K562 (cell line): ENCODE results near the gene CDC5L. TPM values are rescaled to one million over a fixed set of nuclear protein-coding genes. Genes with fewer than 3 reads are reported as not detected.

Experiments used
- ATAC-seq: fragments of 200-7000 bp; cut with Tn5 transposase; 3 replicates; pipeline ENCODE4 v1.9.1; 2020; ENCODE audit warnings: moderate library complexity
- BruUV-seq: library from RNA; stranded (reverse); fragments of 400-500 nt; replicated peaks from 2 replicates; lab custom pipeline; 2021; lab: Mats Ljungman, UMichigan
- CTCF ChIA-PET: fragments of 300-600 bp; formaldehyde crosslinking; extraction: SDS; loops from one replicate; lab custom pipeline; 2021; ENCODE audit warnings: low intra/inter-chr PET ratio; lab: Yijun Ruan, JAX
- POLR2A ChIA-PET: fragments of 300-600, 350-650 bp; sonication (Branson Sonifier 250); formaldehyde crosslinking; extraction: SDS; loops from one replicate; lab custom pipeline; 2021; ENCODE audit warnings: antibody characterized with exemption, inconsistent platforms; lab: Yijun Ruan, JAX
- DNase-seq, 4 experiments: peaks; one replicate each; pipeline versions ENCODE4 v3.0.0 to v3.0.0-alpha.2; 2011 to 2018; ENCODE audit warnings: low spot score in 3 of 4, mixed read lengths in 3 of 4; ENCODE audit errors: extremely low read depth in 1 of 4
- FAIRE-seq: peaks from 2 replicates; lab custom pipeline; 2011; peaks lifted over from hg19 to GRCh38; lab: Jason Lieb, UNC
- H2AFZ ChIP-seq: 2 replicates; pipeline ENCODE4 v1.6.0; 2011; ENCODE audit warnings: low read depth, low read length, control low read depth, inconsistent platforms
- H3K27ac ChIP-seq: fragments of 200-600 bp; 3 replicates; pipeline ENCODE4 v1.8.0; 2011; ENCODE audit warnings: low read depth, mild to moderate bottlenecking, control low read depth, inconsistent platforms, low read length, moderate library complexity, mixed read lengths; ENCODE audit errors: extremely low read depth
- H3K27me3 ChIP-seq, 2 experiments: fragments of 300-600 bp in 1 of 2; 2 replicates in 1 of 2; 3 replicates in 1 of 2; pipeline versions ENCODE4 v1.6.0 to v1.8.0; 2011; ENCODE audit warnings: inconsistent platforms in 2 of 2, low read length in 2 of 2, mild to moderate bottlenecking in 1 of 2, mixed read lengths in 1 of 2, moderate library complexity in 1 of 2; ENCODE audit not compliant: control insufficient read depth in 2 of 2, insufficient read depth in 2 of 2
- H3K36me3 ChIP-seq: fragments of 300-600 bp; 3 replicates; pipeline ENCODE4 v1.8.0; 2011; ENCODE audit warnings: mild to moderate bottlenecking, low read length, inconsistent platforms; ENCODE audit not compliant: control insufficient read depth, insufficient read depth
- H3K4me1 ChIP-seq, 2 experiments: fragments of 200-600 bp in 1 of 2; replicated peaks in 1 of 2; 2 replicates in 1 of 2; 3 replicates in 1 of 2; pipeline versions ENCODE4 v1.5.1 to v1.8.0; 2011; ENCODE audit warnings: inconsistent platforms in 2 of 2, low read length in 2 of 2, mild to moderate bottlenecking in 1 of 2, mixed read lengths in 1 of 2, moderate library complexity in 1 of 2; ENCODE audit not compliant: control insufficient read depth in 2 of 2, insufficient read depth in 2 of 2
- H3K4me2 ChIP-seq: 2 replicates; pipeline ENCODE4 v1.6.1; 2011; ENCODE audit warnings: low read length, control low read depth, inconsistent platforms, mixed read lengths; ENCODE audit not compliant: insufficient read depth
- H3K4me3 ChIP-seq: fragments of 200-600 bp; sonication (generic), shearing (Covaris generic); 2 replicates; pipeline ENCODE4 v1.5.1; 2016; ENCODE audit warnings: control low read depth, inconsistent platforms
- H3K79me2 ChIP-seq: fragments of 200-600 bp; 3 replicates; pipeline ENCODE4 v1.8.0; 2011; ENCODE audit warnings: low read length, inconsistent platforms; ENCODE audit not compliant: control insufficient read depth, insufficient read depth
- H3K9ac ChIP-seq, 2 experiments: 2 replicates each; pipeline versions ENCODE4 v1.6.0 to v1.6.1; 2011; ENCODE audit warnings: low read depth in 2 of 2, low read length in 2 of 2, control low read depth in 1 of 2, inconsistent platforms in 1 of 2, mild to moderate bottlenecking in 1 of 2, mixed read lengths in 1 of 2; ENCODE audit not compliant: insufficient read depth in 1 of 2
- H3K9me1 ChIP-seq: one replicate; pipeline ENCODE4 v1.6.0; 2011; ENCODE audit warnings: inconsistent platforms, mild to moderate bottlenecking, low read length, moderate library complexity; ENCODE audit not compliant: control insufficient read depth, insufficient read depth
- H3K9me3 ChIP-seq: replicated peaks from 2 replicates; pipeline ENCODE4 v1.5.1; 2011; ENCODE audit warnings: low read depth, low read length, inconsistent platforms; ENCODE audit not compliant: control insufficient read depth, insufficient read depth
- H4K20me1 ChIP-seq: replicated peaks from 2 replicates; pipeline ENCODE4 v1.6.1; 2011; ENCODE audit warnings: low read length, inconsistent platforms, mixed read lengths; ENCODE audit not compliant: control insufficient read depth, insufficient read depth
- ARID2 ChIP-seq: fragments of 450-650 bp; IDR thresholded peaks from 2 replicates; pipeline ENCODE4 v1.6.1; 2017; ENCODE audit warnings: antibody characterized with exemption, mild to moderate bottlenecking
- HDAC3 ChIP-seq: fragments of 450-650 bp; IDR thresholded peaks from 2 replicates; pipeline ENCODE4 v1.6.1; 2018; ENCODE audit warnings: borderline replicate concordance, mild to moderate bottlenecking, moderate library complexity; ENCODE audit not compliant: partially characterized antibody
- ZNF592 ChIP-seq: fragments of 450-650 bp; IDR thresholded peaks from 2 replicates; pipeline ENCODE4 v1.6.1; 2017; ENCODE audit warnings: antibody characterized with exemption, mild to moderate bottlenecking
- WGBS: fragments of 100-300 bp; shearing (Covaris generic); methylation state at CpG from one replicate; pipeline ENCODE4 v1.1.6; 2016; ENCODE audit warnings: low coverage, mixed read lengths; ENCODE audit not compliant: insufficient coverage; ENCODE audit errors: missing lambda C conversion rate; 5-methylcytosine and 5-hydroxymethylcytosine counted together
- in situ Hi-C: fragments of 300-500 bp; cut with MboI; formaldehyde crosslinking; loops from 4 replicates; pipeline ENCODE4 v1.15.0; 2018; ENCODE audit warnings: inconsistent platforms, mixed read lengths
- intact Hi-C: fragments of 100-400 bp; cut with micrococcal nuclease; formaldehyde crosslinking; loops from 2 replicates; pipeline ENCODE4 v1.14.2; 2022
- polyA plus RNA-seq, 8 experiments: library from polyadenylated mRNA; depleted of rRNA in 4 of 8; stranded (reverse) in 5 of 8; unstranded in 3 of 8; fragments of >200 nt; fragmentation: Nextera tagmentation in 2 of 8; fragmentation: Illumina TruSeq in 1 of 8; extraction: Ambion mirVana in 2 of 8; extraction: Trizol in 1 of 8; gene quantifications; 2 replicates each; pipeline versions ENCODE4 v1.2.1 to v1.2.3, GENCODE V29; 2011 to 2014; ENCODE audit warnings: inconsistent platforms in 1 of 8, missing spikeins in 1 of 8
- total RNA-seq, 7 experiments: library from RNA; depleted of rRNA in 6 of 7; stranded (reverse); fragments of >200 nt in 6 of 7; fragmentation: Illumina TruSeq in 2 of 7; extraction: Trizol in 2 of 7; gene quantifications; 2 replicates each; pipeline versions ENCODE4 v1.2.1 to v1.2.3, GENCODE V29; 2011 to 2021; ENCODE audit warnings: low replicate concordance in 1 of 7
- TF ChIP-seq, protein P1 (sequence below), 3 experiments: IDR thresholded peaks in 2 of 3; conservative IDR thresholded peaks in 1 of 3; 2 replicates each; pipeline ENCODE4 v1.5.1; 2011 to 2012; ENCODE audit warnings: low read length in 3 of 3, mild to moderate bottlenecking in 3 of 3, control low read depth in 2 of 3, improper control_type of control experiment in 1 of 3, inconsistent platforms in 1 of 3, low read depth in 1 of 3, mixed read lengths in 1 of 3, moderate library complexity in 1 of 3; ENCODE audit not compliant: insufficient read depth in 2 of 3
- TF ChIP-seq, protein P2 (sequence below), 2 experiments: fragments of 450-650 bp; formaldehyde crosslinking in 1 of 2; IDR thresholded peaks; 2 replicates each; pipeline versions ENCODE4 v1.4.0 to v1.6.1; 2014 to 2020; ENCODE audit warnings: mild to moderate bottlenecking in 2 of 2, borderline replicate concordance in 1 of 2, low read depth in 1 of 2

The CDC5L gene
- total and polyA plus RNA-seq, 9 of the 15 experiments (the other 6 are each of a cell fraction or from before 2014, with no cell fraction given): 22.3 to 44.2 (median 30.8) TPM

DNA sequence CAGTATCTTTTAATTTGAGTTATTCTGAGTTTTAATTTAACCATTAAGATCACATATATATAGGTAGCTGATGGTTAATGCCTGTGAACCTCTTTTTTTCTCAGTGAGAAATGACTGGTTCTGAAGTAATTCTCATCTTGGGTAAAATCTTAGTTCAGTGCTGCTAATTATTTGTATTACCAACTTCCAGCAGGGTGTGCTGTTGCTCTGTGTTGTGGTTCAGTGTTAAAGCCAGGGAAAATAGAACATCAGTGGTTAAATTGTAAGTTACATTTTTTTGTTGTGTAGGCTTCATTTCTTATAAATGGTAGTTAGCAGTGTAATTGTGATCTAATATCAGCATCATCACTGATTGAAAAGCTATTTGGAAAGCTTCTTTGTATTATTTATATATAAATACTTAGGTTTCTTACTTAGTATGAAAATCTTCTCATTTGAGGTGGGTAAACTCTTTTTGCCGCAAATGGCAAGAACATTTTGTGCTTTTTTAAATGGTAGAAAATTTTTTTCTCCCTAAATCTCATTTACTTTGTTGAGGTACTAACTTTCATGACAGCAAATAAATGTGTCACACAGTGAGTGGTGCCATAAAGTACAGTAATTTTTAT, 43.7 kb downstream of the CDC5L start:
- Histone ChIP-seq H3K27me3 (no peaks in the 10 kb centered on the region), H3K9me3 (no peaks in the 10 kb centered on the region), H3K36me3 (peaks cover 74% of the 10 kb centered on the region), H3K9ac (no peak overlapping the region), H4K20me1 (no peaks in the 10 kb centered on the region), H3K4me3 (no peak overlapping the region), H3K4me2 (no peak overlapping the region), H3K27ac (no peak overlapping the region), H3K79me2 (no peaks in the 10 kb centered on the region), H3K4me1 (no peaks in the 10 kb centered on the region), H2AFZ (no peak overlapping the region), H3K9me1 (no peaks in the 10 kb centered on the region)
- peak; percentile 76 for FAIRE-seq
- BruUV-seq: no TSS peak
- WGBS: 93% methylated on average over 1 of the region's 1 CpG
- in situ Hi-C loops (no loop called here), intact Hi-C loops (loop anchor here (1.0 kb wide), 1 partner anchor 25 kb away; no protein-coding TSS in a partner anchor)
- POLR2A ChIA-PET: interaction anchor here (0.7 kb wide), 1 partner anchor 27 kb away, joined by 3 read pairs; no protein-coding TSS in a partner anchor
- DNase-seq: peak; percentile 55 to 78 (median 59)
- CTCF ChIA-PET: interaction anchor here (0.6 to 2.9 kb wide), 8 partner anchors 23 to 1492 kb away, joined by 3 to 32 read pairs (median 4); no protein-coding TSS in a partner anchor
- ATAC-seq: peak; percentile 94
- no peak for TF ChIP-seq ARID2
- TF ChIP-seq, protein P1, sequence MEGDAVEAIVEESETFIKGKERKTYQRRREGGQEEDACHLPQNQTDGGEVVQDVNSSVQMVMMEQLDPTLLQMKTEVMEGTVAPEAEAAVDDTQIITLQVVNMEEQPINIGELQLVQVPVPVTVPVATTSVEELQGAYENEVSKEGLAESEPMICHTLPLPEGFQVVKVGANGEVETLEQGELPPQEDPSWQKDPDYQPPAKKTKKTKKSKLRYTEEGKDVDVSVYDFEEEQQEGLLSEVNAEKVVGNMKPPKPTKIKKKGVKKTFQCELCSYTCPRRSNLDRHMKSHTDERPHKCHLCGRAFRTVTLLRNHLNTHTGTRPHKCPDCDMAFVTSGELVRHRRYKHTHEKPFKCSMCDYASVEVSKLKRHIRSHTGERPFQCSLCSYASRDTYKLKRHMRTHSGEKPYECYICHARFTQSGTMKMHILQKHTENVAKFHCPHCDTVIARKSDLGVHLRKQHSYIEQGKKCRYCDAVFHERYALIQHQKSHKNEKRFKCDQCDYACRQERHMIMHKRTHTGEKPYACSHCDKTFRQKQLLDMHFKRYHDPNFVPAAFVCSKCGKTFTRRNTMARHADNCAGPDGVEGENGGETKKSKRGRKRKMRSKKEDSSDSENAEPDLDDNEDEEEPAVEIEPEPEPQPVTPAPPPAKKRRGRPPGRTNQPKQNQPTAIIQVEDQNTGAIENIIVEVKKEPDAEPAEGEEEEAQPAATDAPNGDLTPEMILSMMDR (IDR thresholded peaks at IDR 0.05 in 2 of 3, conservative IDR thresholded peaks at IDR 0.05 in 1 of 3; ENCODE audit: insufficient read depth in 2 of 3, low read depth in 1 of 3, low read length in 3 of 3): peak; percentile 69 to 95 (median 80)
- 0 out of 2 replicates have a peak, but pooled peaks have one; percentile 24 for TF ChIP-seq ZNF592
- TF ChIP-seq, protein P2, sequence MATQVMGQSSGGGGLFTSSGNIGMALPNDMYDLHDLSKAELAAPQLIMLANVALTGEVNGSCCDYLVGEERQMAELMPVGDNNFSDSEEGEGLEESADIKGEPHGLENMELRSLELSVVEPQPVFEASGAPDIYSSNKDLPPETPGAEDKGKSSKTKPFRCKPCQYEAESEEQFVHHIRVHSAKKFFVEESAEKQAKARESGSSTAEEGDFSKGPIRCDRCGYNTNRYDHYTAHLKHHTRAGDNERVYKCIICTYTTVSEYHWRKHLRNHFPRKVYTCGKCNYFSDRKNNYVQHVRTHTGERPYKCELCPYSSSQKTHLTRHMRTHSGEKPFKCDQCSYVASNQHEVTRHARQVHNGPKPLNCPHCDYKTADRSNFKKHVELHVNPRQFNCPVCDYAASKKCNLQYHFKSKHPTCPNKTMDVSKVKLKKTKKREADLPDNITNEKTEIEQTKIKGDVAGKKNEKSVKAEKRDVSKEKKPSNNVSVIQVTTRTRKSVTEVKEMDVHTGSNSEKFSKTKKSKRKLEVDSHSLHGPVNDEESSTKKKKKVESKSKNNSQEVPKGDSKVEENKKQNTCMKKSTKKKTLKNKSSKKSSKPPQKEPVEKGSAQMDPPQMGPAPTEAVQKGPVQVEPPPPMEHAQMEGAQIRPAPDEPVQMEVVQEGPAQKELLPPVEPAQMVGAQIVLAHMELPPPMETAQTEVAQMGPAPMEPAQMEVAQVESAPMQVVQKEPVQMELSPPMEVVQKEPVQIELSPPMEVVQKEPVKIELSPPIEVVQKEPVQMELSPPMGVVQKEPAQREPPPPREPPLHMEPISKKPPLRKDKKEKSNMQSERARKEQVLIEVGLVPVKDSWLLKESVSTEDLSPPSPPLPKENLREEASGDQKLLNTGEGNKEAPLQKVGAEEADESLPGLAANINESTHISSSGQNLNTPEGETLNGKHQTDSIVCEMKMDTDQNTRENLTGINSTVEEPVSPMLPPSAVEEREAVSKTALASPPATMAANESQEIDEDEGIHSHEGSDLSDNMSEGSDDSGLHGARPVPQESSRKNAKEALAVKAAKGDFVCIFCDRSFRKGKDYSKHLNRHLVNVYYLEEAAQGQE (IDR thresholded peaks at IDR 0.05; ENCODE audit: borderline replicate concordance): peak; percentile 72; the same call in 1 of the 2 replicates
- TF ChIP-seq, protein P2 (CRISPR knock-in tag; IDR thresholded peaks at IDR 0.05; ENCODE audit: low read depth): no peak
- TF ChIP-seq HDAC3: peak; percentile 23
